Spleen (tissue), 7 donors: Measurements from ENCODE around the gene MT1H.

Experiments
- CTCF ChIP-seq, 11 experiments: fragments of 200-600 bp in 7 of 11; fragments of 450-650 bp in 4 of 11; sonication (generic) in 4 of 11; IDR thresholded peaks in 8 of 11; conservative IDR thresholded peaks in 3 of 11; 1 replicate in 7 of 11; 2 replicates in 4 of 11; pipeline versions ENCODE4 v1.4.0 to v1.8.0; 2016 to 2021; ENCODE audit warnings: antibody characterized with exemption in 11 of 11, inconsistent platforms in 4 of 11, mild to moderate bottlenecking in 1 of 11
- POLR2A ChIP-seq, 3 donors: fragments of 450-650 bp; IDR thresholded peaks; one replicate each; pipeline ENCODE4 v1.5.1; 2017; ENCODE audit warnings: antibody characterized with exemption in 3 of 3, mild to moderate bottlenecking in 1 of 3
- POLR2AphosphoS5 ChIP-seq, 3 donors: sonication (generic); formaldehyde crosslinking; IDR thresholded peaks; one replicate each; pipeline ENCODE4 v1.5.1; 2017; ENCODE audit warnings: antibody characterized with exemption in 3 of 3
- donor health status: DM: no; HTN: no; CAD: no; lungs with moderate emphysema.
- donor health status: DM: no; HTN: no; CAD: no.
- donor health status: DM: no; HTN: no; CAD: no.

DNA sequence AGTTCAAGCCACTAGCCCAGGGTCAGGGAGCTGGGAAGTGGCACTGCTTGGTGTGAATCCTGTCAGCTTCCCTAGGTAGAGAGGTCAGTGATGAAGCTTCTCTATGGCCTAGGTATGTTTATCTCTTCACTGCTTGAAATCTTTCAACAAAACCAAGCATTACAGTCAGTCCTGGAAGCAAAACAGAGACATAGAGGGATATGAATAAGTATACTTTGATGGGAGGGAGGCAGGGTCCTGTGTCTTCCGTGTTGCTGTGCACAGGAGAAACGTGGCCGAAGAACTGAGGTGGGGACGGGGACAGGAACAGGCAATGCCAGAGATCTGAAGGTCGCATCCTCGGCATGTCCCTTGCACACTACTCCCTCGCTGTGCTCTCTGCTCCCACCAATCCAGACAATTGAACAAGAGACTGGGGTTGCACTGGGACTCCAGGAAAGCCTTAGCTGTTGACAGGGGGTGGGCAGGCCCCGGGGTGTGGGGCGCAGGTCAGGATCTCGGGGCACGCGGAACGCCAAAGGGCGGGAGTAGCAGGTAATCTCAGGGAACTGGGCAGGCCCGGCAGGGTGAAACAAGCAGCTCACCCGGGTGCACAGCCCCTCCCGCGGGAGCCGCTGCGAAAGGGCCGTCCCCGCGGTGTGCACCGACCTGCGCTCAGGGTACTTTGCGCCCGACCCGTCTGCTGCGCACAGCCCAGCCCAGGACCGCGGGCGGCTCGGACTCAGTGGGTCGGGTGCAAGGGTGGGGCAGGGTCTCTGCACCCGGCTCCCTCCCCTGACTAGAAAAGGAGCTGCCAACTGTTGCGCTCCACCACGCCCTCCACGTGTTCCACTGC, at the start of gene MT1H:
- TF ChIP-seq CTCF (IDR thresholded peaks at IDR 0.05 in 8 of 11, conservative IDR thresholded peaks at IDR 0.05 in 3 of 11) = no peak
- TF ChIP-seq POLR2A (IDR thresholded peaks at IDR 0.05) = no peak
- no peak for TF ChIP-seq POLR2AphosphoS5 (IDR thresholded peaks at IDR 0.05)
